GM20431 (cell line): Measurements from ENCODE around the gene B4GALNT4.
"Not testable (repeated sequence)": the region's sequence is repeated elsewhere in the genome, so short reads cannot be mapped to it uniquely, and the experiment has no call there.

Source experiments
- in situ Hi-C: fragments of 300-500 bp; cut with MseI, MboI; formaldehyde crosslinking; loops from one replicate; pipeline ENCODE4 v1.15.0; 2020; ENCODE audit warnings: low sequenced_read_pairs; ENCODE audit not compliant: unreplicated experiment

The B4GALNT4 gene

DNA sequence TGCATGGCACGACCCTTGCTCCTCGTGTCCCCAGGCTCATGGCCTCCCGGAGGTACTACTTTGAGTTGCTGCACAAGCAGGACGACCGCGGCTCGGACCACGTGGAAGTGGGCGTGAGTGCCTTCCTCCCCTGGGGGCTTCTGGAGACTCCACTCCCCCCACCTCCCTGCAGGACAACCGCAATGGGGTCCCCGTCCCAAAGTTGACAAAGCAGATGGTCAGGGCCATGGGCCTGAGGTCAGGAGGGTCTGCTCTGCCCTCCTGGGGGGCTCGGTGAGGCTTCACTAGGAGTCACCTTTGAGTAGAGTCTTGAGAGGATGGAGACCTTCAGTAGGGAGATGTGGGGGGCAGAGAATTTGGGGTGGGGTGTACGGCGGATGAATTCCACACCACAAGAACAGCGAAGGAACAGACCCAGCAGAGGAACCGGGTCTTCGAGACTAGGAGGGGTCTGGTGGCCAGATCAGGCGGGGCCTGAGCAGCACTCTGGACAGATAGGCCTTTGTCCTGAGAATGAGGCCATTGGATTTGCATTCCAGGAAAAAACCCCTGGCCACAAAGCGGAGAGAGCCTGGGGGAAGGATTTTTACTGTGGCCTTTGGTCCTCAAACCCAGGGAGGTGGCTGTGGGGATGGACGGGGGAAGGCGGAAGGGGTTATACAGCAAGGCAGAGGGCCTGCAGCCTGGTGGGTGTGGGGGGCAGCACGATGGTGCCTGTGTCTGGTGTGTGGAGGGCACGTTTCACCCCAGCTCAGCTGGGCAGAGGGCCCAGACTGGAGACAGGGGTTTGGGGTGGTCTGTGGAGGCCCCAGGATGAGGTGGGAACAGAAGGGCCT lies 4.6 kb downstream of the B4GALNT4 start:
- in situ Hi-C loops = no loop called here

- in situ Hi-C loops = no loop called here
These were observed 6.0 kb downstream of the B4GALNT4 start for GRCh38 chr11:375065-376025.

DNA sequence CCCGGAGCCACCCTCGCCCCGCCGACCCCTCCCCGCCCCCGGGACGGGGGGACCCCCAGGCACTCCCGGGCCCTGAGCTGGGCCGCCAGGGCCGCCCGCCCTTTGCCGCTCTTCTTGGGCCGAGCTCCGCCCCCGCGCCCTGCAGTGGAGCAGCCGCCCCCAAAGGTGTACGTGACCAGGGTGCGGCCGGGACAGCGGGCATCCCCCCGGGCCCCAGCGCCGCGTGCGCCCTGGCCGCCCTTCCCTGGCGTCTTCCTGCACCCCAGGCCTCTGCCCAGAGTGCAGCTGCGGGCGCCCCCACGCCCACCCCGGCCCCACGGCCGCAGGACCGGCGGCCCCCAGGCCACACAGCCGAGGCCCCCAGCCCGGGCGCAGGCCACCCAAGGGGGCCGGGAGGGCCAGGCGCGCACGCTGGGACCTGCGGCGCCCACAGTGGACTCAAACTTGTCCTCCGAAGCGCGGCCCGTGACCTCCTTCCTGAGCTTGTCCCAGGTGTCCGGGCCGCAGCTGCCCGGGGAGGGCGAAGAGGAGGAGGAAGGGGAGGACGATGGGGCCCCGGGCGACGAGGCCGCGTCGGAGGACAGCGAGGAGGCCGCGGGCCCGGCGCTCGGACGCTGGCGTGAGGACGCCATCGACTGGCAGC lies 7.4 kb downstream of the B4GALNT4 start:
- in situ Hi-C loops = no loop called here

DNA sequence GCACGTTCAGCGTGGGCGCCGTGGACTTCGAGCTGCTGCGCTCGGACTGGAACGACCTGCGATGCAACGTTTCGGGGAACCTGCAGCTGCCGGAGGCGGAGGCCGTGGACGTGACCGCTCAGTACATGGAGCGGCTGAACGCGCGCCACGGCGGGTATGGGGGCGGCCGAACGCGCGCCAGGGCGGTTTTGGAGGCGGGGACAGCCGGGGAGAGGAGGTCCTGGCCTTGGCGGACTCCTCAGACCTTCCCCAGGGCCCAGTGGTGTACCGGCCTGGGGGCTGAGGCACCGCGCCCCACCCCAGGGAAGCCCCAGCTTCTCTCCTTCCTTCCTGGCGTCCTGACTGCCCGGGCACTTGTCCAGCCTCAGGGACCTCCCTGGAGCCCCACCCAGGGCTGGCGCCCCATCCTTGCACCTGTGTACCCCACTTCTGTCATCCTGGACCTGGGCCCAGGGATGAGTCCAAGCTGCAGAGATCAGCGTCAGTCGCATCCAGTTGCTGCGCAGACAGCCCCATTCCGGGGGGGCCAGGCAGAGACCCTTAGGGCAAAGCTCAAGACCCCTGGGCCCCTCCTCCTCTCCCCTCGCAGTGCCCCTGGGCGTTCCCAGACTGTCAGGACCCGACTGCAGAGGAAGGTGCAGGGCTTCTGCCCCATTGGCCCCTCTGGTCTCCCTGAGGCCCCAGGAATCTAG lies 8.0 kb downstream of the B4GALNT4 start:
- in situ Hi-C loops = no loop called here

GRCh38 chr11:377883-378500 lies 8.7 kb downstream of the B4GALNT4 start:
- in situ Hi-C loops = no loop called here

- in situ Hi-C loops = no loop called here
These were observed 10.2 kb downstream of the B4GALNT4 start for GRCh38 chr11:379205-380094.

GRCh38 chr11:380095-380480 lies 10.8 kb downstream of the B4GALNT4 start:
- in situ Hi-C loops = no loop called here

- in situ Hi-C loops = no loop called here
These were observed 11.2 kb downstream of the B4GALNT4 start for GRCh38 chr11:380491-380890.

GRCh38 chr11:380996-381395 lies 11.7 kb downstream of the B4GALNT4 start:
- in situ Hi-C loops = no loop called here

GRCh38 chr11:381501-382072 lies 12.3 kb downstream of the B4GALNT4 start:
- in situ Hi-C loops = no loop called here

DNA sequence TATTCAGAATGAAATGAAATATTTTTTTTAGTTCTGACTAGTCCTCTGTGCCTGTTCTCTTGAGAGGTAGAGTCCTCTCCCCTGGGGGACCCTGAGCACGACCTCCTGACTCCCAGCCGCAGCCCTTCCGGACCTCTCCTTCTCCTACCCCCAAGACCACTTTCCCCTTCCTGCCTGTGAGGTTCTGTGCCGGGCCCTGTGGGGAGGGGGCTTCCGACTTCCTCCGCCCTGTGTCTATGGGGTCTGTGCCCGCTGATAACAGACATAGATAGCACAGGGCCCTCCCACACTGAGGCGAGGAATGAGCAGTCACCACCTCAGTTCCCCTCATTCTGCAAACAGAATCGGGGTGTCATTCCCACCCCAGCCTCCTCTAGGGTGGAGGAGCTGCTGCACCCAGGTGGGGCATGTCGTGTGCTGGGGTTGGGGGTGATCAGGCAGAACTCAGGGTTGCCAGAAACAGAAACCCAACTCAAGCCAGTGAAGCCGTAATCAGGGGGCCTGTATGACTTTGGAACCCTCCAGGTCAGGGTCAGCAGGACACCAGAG lies 12.9 kb downstream of the B4GALNT4 start:
- in situ Hi-C loops = no loop called here

DNA sequence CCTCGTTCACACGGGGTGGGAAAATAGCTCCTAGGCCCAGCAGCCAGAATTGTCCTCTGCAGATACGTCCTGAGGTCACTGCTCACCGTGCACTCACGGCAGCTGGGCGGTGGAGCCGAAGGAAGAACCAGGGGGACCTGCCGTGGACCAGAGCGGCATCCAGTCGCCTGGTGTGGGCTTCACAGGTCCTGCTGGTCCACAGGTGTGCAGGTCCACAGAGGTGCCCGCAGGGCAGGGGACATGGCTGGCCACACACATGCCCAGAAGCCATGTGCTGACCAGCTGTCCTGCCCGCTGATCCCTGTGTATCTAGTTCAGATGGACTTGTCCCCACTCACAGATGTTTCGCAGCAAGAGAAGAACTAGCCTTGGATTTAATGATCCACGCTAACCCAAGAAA lies 14.1 kb downstream of the B4GALNT4 start:
- in situ Hi-C loops = no loop called here

- in situ Hi-C loops = no loop called here
These were observed 15.2 kb downstream of the B4GALNT4 start for GRCh38 chr11:384511-384910.

DNA sequence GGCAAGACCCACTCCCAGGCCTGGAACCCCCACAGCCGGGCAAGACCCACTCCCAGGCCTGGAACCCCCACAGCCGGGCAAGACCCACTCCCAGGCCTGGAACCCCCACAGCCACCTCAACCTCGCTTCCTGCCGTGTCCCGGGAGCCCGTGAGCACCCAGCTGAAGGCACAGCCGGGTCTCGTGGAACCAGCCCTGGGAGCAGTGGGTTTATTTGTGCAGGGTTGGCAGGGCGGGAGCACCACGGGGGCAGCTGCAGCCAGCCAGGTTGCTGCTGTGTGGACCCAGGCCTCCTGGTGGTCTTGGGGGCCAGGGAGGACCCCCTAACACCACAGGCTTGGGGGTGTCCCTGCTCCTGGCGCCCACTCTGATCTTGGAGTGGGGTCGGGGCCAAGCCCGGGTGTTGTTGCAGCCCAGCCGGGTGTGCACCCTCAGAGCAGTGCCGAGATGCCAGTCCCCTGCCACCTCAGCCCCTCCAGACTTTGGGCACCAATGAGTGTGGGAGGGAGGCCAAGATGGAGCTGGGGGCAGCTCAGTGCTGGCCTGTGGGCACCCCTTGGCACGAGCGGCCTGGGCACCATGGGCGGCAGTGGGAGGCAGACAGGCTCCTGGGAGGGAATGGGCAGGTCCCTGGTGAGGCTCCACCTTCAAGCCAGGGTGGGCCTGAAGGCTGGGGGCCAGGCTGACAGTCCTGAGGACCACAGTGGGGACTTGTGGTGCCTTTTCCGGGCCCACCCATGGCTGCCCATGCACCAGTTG lies 16.5 kb downstream of the B4GALNT4 start:
- in situ Hi-C loops = no loop called here

- in situ Hi-C loops = no loop called here
These were observed 17.2 kb downstream of the B4GALNT4 start for GRCh38 chr11:386483-386882.

GRCh38 chr11:387193-387793 lies 18.0 kb downstream of the B4GALNT4 start:
- in situ Hi-C loops = no loop called here

DNA sequence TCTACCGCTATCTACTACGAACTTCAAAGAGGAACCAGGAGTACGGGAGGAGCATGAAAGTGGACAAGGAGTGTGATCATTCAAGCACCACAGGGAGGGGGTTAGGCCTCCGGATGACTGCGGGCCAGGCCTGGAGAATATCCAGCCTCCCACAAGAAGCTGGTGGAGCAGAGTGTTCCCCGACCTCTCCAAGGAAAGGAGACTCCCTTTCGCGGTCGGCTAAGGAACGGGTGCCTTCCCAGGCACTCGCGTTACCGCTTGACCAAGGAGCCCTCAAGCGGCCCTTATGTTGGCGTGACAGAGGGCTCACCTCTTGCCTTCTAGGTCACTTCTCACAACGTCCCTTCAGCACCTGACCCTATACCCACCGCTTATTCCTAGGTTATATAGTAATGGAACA lies 20.1 kb downstream of the B4GALNT4 start:
- in situ Hi-C loops = not testable (repeated sequence)
